SK-N-SH (cell line): Measurements from ENCODE around the gene DIAPH2. TPM values are rescaled to one million over a fixed set of nuclear protein-coding genes. Genes with fewer than 3 reads are reported as not detected.

Source experiments
- CTCF ChIA-PET: fragments of 300-600, 350-600 bp; formaldehyde crosslinking; extraction: SDS; loops from one replicate; lab custom pipeline; 2021; lab: Yijun Ruan, JAX
- POLR2A ChIA-PET: fragments of 350-600 bp; sonication (Branson Sonifier 250); formaldehyde crosslinking; extraction: SDS; loops from one replicate; lab custom pipeline; 2020; ENCODE audit warnings: antibody characterized with exemption, inconsistent platforms; lab: Yijun Ruan, JAX
- DNase-seq: peaks from one replicate; pipeline ENCODE4 v3.0.0; 2012
- H2AFZ ChIP-seq: fragments of 200-600 bp; sonication (generic); 2 replicates; pipeline ENCODE4 v1.8.1; 2016; ENCODE audit warnings: antibody characterized with exemption, mild to moderate bottlenecking, low read depth
- H3F3A ChIP-seq: fragments of 200-600 bp; sonication (generic); replicated peaks from 2 replicates; pipeline ENCODE3; 2016; ENCODE audit warnings: antibody characterized with exemption, mild to moderate bottlenecking; ENCODE audit not compliant: insufficient read depth
- H3K27ac ChIP-seq, 2 experiments: fragments of 200-500 bp in 1 of 2; fragments of 200-600 bp in 1 of 2; sonication (Bioruptor generic) in 1 of 2; sonication (generic), shearing (Covaris generic) in 1 of 2; 2 replicates each; pipeline versions ENCODE4 v1.5.1 to v1.6.1; 2014 to 2016; ENCODE audit warnings: low read depth in 2 of 2, inconsistent platforms in 1 of 2, low read length in 1 of 2, mild to moderate bottlenecking in 1 of 2, mixed read lengths in 1 of 2
- H3K27me3 ChIP-seq: fragments of 200-600 bp; sonication (generic), shearing (Covaris generic); 2 replicates; pipeline ENCODE4 v1.6.1; 2016; ENCODE audit warnings: mixed run types; ENCODE audit not compliant: insufficient read depth
- H3K36me3 ChIP-seq, 2 experiments: fragments of 200-500 bp in 1 of 2; fragments of 200-600 bp in 1 of 2; sonication (Bioruptor generic) in 1 of 2; sonication (generic) in 1 of 2; replicated peaks in 1 of 2; 2 replicates each; pipeline versions ENCODE3 to v1.5.1; 2014 to 2016; ENCODE audit warnings: low read length in 1 of 2, mild to moderate bottlenecking in 1 of 2; ENCODE audit not compliant: insufficient read depth in 2 of 2, control insufficient read depth in 1 of 2
- H3K4me1 ChIP-seq, 2 experiments: fragments of 200-500 bp in 1 of 2; fragments of 200-600 bp in 1 of 2; sonication (Bioruptor generic) in 1 of 2; sonication (generic), shearing (Covaris generic) in 1 of 2; 2 replicates each; pipeline versions ENCODE4 v1.5.1 to v1.6.1; 2014 to 2016; ENCODE audit warnings: low read depth in 1 of 2, low read length in 1 of 2, mixed run types in 1 of 2; ENCODE audit not compliant: insufficient read depth in 2 of 2, control insufficient read depth in 1 of 2
- H3K4me2 ChIP-seq: fragments of 200-600 bp; sonication (generic), shearing (Covaris generic); 2 replicates; pipeline ENCODE4 v1.6.1; 2017; ENCODE audit warnings: mixed run types
- H3K4me3 ChIP-seq, 2 experiments: fragments of 200-500 bp in 1 of 2; fragments of 200-600 bp in 1 of 2; sonication (Bioruptor generic) in 1 of 2; sonication (generic), shearing (Covaris generic) in 1 of 2; 2 replicates each; pipeline versions ENCODE4 v1.5.1 to v1.8.1; 2014 to 2016; ENCODE audit warnings: low read depth in 2 of 2, inconsistent platforms in 1 of 2, low read length in 1 of 2, mild to moderate bottlenecking in 1 of 2, mixed read lengths in 1 of 2, moderate library complexity in 1 of 2
- H3K79me2 ChIP-seq: fragments of 200-600 bp; sonication (generic); 2 replicates; pipeline ENCODE4 v1.8.1; 2017; ENCODE audit warnings: mild to moderate bottlenecking; ENCODE audit not compliant: insufficient read depth
- H3K9ac ChIP-seq: fragments of 200-600 bp; sonication (generic); 2 replicates; pipeline ENCODE4 v1.6.1; 2017; ENCODE audit warnings: mixed run types
- H3K9me2 ChIP-seq: fragments of 200-600 bp; sonication (generic); 2 replicates; pipeline ENCODE4 v1.6.1; 2017; ENCODE audit warnings: mixed run types
- H3K9me3 ChIP-seq: fragments of 200-600 bp; sonication (generic); 2 replicates; pipeline ENCODE4 v1.6.1; 2017; ENCODE audit warnings: mixed run types, mild to moderate bottlenecking, moderate library complexity
- H4K20me1 ChIP-seq: fragments of 200-600 bp; sonication (generic); 2 replicates; pipeline ENCODE4 v1.6.1; 2017; ENCODE audit warnings: mild to moderate bottlenecking, mixed run types; ENCODE audit not compliant: insufficient read depth
- CHD2 ChIP-seq: fragments of 150-350 bp; IDR thresholded peaks from 2 replicates; pipeline ENCODE4 v1.6.1; 2018; ENCODE audit warnings: low read length; ENCODE audit not compliant: partially characterized antibody
- CTCF ChIP-seq: fragments of 200-600 bp; sonication (generic); IDR thresholded peaks from 2 replicates; pipeline ENCODE4 v1.6.1; 2017; ENCODE audit warnings: antibody characterized with exemption, mild to moderate bottlenecking, moderate library complexity
- ELF1 ChIP-seq: IDR thresholded peaks from 2 replicates; pipeline ENCODE4 v1.4.0; 2012
- EZH2phosphoT487 ChIP-seq: fragments of 200-600 bp; sonication (generic); IDR thresholded peaks from 2 replicates; pipeline ENCODE4 v1.6.1; 2017; ENCODE audit warnings: low read depth, mixed run types, mild to moderate bottlenecking, antibody characterized with exemption, moderate library complexity, borderline replicate concordance
- IRF3 ChIP-seq: fragments of 150-350 bp; IDR thresholded peaks from 2 replicates; pipeline ENCODE4 v1.6.1; 2016; ENCODE audit warnings: mild to moderate bottlenecking, low read depth, low read length
- JUND ChIP-seq: IDR thresholded peaks from 2 replicates; pipeline ENCODE4 v1.4.0; 2012
- MAX ChIP-seq: IDR thresholded peaks from 2 replicates; pipeline ENCODE4 v1.4.0; 2012; ENCODE audit warnings: low read depth
- MXI1 ChIP-seq: IDR thresholded peaks from 2 replicates; pipeline ENCODE4 v1.6.1; 2012; ENCODE audit warnings: mild to moderate bottlenecking, low read depth, low read length, improper control_type of control experiment
- NFIC ChIP-seq: IDR thresholded peaks from 2 replicates; pipeline ENCODE4 v1.4.0; 2012; ENCODE audit warnings: borderline replicate concordance
- NRF1 ChIP-seq: IDR thresholded peaks from 2 replicates; pipeline ENCODE4 v1.6.1; 2012; ENCODE audit warnings: low read depth, mild to moderate bottlenecking, low read length
- POLR2AphosphoS5 ChIP-seq: IDR thresholded peaks from 2 replicates; pipeline ENCODE4 v1.6.1; 2012; ENCODE audit warnings: low read depth, low read length
- RCOR1 ChIP-seq: fragments of 150-350 bp; IDR thresholded peaks from 2 replicates; pipeline ENCODE4 v1.6.1; 2017; ENCODE audit warnings: antibody characterized with exemption, low read length
- REST ChIP-seq: IDR thresholded peaks from 2 replicates; pipeline ENCODE4 v1.6.1; 2012; ENCODE audit warnings: mild to moderate bottlenecking, low read depth, low read length, moderate library complexity
- RFX5 ChIP-seq: IDR thresholded peaks from 2 replicates; pipeline ENCODE4 v1.6.1; 2012; ENCODE audit warnings: mild to moderate bottlenecking, improper control_type of control experiment, low read length
- SIN3A ChIP-seq: IDR thresholded peaks from 2 replicates; pipeline ENCODE4 v1.6.1; 2012; ENCODE audit warnings: low read depth, mild to moderate bottlenecking, low read length, moderate library complexity, borderline replicate concordance
- SMC3 ChIP-seq: IDR thresholded peaks from 2 replicates; pipeline ENCODE4 v1.6.1; 2012; ENCODE audit warnings: low read depth, low read length, improper control_type of control experiment
- TCF12 ChIP-seq: IDR thresholded peaks from 2 replicates; pipeline ENCODE4 v1.4.0; 2012
- TEAD4 ChIP-seq: IDR thresholded peaks from 2 replicates; pipeline ENCODE4 v1.4.0; 2012; ENCODE audit warnings: mild to moderate bottlenecking, borderline replicate concordance; ENCODE audit not compliant: insufficient read depth
- USF2 ChIP-seq: fragments of 150-350 bp; IDR thresholded peaks from 2 replicates; pipeline ENCODE4 v1.6.1; 2017; ENCODE audit warnings: antibody characterized with exemption, low read length, low read depth, borderline replicate concordance
- ZBTB33 ChIP-seq: IDR thresholded peaks from 2 replicates; pipeline ENCODE4 v1.4.0; 2012; ENCODE audit warnings: low read depth, borderline replicate concordance
- WGBS: methylation state at CpG from one replicate; pipeline ENCODE4 v1.1.6; 2017; ENCODE audit warnings: low lambda C conversion rate; 5-methylcytosine and 5-hydroxymethylcytosine counted together
- polyA plus RNA-seq, 3 experiments: library from polyadenylated mRNA; depleted of rRNA; stranded (reverse); fragments of >200 nt; gene quantifications; 2 replicates each; pipeline ENCODE4 v1.2.3, GENCODE V29; 2012

Gene DIAPH2
- polyA plus RNA-seq, 1 of the 3 experiments (the other 2 are of a cell fraction) = 1.1 TPM

- no peak overlapping the region for H3K27ac ChIP-seq
- H3K9me3 ChIP-seq = no peaks in the 10 kb centered on the region
- H3F3A ChIP-seq = peaks cover 4% of the 10 kb centered on the region
- DNase-seq = no peak
- no peaks in the 10 kb centered on the region for H3K27me3 ChIP-seq
- H3K79me2 ChIP-seq = no peaks in the 10 kb centered on the region
- H3K9ac ChIP-seq = no peak overlapping the region
- H3K4me1 ChIP-seq = no peaks in the 10 kb centered on the region
- no peak overlapping the region for H3K4me3 ChIP-seq
- H3K9me2 ChIP-seq = no peaks in the 10 kb centered on the region
- CTCF ChIA-PET = no interaction called here
- no peaks in the 10 kb centered on the region for H3K36me3 ChIP-seq
- TF ChIP-seq ZBTB33 = no peak
- no peak for TF ChIP-seq CTCF
- no peak for TF ChIP-seq MAX
- TF ChIP-seq USF2 = no peak
- TF ChIP-seq TEAD4 = no peak
- TF ChIP-seq CHD2 = no peak
- TF ChIP-seq SIN3A = no peak
- TF ChIP-seq MXI1 = no peak
- no peak for TF ChIP-seq REST
- no peak for TF ChIP-seq EZH2phosphoT487
- TF ChIP-seq ELF1 = no peak
- no peak for TF ChIP-seq IRF3
- no peak for TF ChIP-seq RCOR1
- TF ChIP-seq JUND = no peak
- TF ChIP-seq POLR2AphosphoS5 = no peak
- no peak for TF ChIP-seq NFIC
- TF ChIP-seq SMC3 = no peak
- TF ChIP-seq RFX5 = no peak
- no peak for TF ChIP-seq NRF1
- no peak for TF ChIP-seq TCF12
- no peak overlapping the region for H2AFZ ChIP-seq
- POLR2A ChIA-PET = no interaction called here
- 48% methylated on average over 2 of the region's 2 CpGs for WGBS
- no peak overlapping the region for H3K4me2 ChIP-seq
- no peaks in the 10 kb centered on the region for H4K20me1 ChIP-seq
Measured at GRCh38 chrX:97490656-97491055, 806.0 kb downstream of the DIAPH2 start.
